GM18861 (cell line): ENCODE data around the gene CWC27.
"Not testable (repeated sequence)": the region's sequence is repeated elsewhere in the genome, so short reads cannot be mapped to it uniquely, and the experiment has no call there.

ENCODE experiments used
- ATAC-seq: cut with Tn5 transposase; IDR thresholded peaks from one replicate; pipeline ENCODE4 v1.9.1; 2021; ENCODE audit not compliant: unreplicated experiment

CWC27 gene

DNA sequence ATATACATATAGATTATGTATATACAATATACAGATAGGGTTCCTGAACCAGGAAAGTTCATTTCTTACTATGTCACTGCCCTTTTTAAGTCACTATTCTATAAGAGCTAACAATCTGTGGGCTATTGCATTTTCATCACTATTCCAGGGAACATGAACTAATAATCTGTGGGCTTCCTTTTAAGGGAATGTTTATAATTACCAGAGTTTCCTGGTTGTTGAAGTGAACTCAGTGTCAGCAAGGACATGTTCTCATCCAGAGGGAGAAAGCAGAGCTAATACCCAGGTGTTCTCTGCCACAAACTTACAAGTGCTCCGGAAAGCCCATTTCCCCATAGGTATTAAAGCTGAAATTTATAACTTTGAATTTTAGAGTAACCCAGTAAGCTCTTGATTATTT lies 69.6 kb downstream of the CWC27 start:
- ATAC-seq, result no peak

DNA sequence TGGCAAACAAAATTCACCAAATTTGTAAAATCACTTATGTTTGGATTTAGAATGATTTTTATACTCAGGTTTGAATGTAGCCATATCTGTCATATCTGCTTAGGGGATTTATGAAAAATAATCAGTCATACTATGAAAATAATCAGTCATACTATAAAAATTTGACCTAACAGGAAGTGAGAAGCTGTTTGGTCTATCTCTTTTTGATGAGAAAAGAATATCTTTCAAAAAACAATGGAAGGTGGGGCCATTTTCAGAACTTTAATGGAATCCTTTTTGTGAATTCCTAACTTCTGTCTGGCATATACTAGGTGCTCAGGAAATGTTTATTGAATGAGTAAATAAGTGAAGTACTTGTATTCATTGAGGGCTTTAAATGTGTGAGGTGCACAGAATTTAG lies 70.1 kb downstream of the CWC27 start:
- no peak for ATAC-seq

DNA sequence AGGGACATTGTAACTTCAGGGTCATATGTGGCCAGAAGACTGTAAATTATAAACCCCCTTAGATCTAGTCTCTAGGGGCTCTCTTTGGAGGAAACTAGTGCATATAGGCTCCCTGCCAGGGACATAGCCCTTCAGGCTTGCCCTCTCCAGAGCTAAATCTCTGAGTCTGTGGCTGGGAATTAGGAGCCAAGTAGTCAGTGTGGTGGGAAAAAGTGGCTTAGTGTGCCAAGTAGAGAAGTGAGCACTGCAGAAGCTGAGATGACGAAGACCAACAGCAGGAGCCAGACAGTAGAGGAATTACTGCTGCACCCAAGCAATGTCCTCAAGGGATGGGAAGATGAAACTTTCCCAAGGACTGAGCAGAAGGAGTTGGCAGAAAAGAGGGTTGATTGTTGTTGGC lies 71.2 kb downstream of the CWC27 start:
- ATAC-seq, result no peak

DNA sequence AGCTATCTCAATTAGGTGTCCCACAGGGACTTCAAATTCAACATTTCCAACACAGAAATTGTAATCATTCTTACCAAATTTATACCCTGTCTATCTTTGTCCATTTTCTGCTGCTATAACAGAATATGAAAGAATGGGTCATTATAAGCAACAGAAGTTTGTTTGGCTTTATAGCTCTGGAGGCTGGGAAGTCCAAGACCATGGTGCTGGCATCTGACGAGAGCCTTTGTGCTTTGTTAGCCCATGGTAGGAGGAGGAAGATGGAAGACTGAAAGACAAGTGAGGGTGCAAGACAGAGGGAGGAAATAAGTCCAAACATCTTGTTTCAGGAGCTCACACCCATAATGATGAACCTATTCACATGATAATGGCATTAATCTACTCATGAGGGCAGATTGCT lies 72.2 kb downstream of the CWC27 start:
- ATAC-seq, result no peak

DNA sequence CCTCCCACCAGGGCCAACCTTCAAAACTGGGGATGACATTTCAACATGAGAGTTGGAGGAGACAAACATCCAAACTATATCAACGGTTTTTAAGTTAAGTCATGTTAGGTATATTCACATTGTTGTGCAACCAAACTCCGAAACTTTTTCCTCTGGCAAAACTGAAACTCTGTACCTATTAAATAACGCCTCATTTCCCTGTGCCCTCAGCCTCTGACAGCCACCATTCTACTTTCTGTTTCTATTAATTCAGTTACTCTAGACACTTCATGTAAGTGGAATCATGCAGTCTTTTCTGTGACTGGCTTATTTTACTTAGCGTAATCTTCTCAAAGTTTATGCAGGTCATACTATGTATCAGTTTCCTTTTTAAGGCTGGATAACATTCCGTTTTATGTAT lies 85.0 kb downstream of the CWC27 start:
- no peak for ATAC-seq

DNA sequence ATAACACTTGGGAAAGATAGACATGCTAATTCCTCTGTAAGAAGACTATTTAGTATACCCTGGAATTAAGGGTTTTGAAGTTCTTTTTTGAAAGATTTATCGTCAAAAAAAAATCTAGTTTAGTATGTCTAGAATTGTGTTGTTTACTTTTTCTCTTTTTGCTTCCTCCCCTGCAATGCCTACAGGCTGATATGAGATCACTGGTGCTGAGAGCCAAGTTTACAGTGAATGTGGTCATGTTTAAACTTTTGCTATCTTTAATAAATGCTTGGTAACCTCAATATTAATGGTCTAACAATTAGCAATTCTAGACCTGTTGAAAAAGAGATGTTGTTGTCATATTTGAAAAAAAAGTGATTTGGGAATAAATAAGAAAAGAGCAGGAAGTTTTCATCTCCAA lies 86.1 kb downstream of the CWC27 start:
- no peak for ATAC-seq

DNA sequence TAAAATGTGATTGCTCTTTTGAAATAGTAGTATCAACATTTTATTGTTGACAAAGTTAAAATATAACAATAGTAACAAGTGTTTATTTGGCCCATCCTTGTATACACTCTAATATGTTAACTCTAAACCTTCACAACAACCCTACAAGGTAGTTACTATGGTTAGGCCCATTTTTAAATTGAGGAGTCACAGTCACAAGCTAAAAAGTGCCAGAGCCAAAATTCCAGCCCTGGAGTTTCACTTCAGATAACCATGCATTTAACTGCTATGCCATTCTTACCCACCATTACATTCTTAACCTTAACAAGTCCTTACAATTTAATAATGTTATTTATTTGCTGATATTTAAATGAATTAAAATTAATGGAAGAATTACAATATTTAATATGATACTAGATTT lies 91.2 kb downstream of the CWC27 start:
- ATAC-seq, result no peak

DNA sequence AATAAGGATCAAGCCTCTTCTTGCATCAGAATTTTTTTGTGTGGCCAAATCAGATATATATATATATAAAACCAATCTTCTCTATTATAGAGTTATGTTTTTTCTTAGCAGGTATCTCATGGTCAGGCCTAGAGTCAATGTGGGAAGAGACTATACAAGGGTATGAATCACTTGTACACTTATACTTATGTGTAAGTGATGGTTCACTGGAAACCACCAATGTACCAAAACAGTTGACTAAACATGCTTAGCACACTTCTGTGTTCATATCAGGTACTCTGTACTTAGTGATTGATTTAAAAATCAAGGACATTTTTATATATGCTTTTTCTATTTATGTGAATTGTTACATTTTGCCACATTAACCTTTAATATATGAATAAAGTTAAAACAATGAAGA lies 92.6 kb downstream of the CWC27 start:
- ATAC-seq, result no peak

DNA sequence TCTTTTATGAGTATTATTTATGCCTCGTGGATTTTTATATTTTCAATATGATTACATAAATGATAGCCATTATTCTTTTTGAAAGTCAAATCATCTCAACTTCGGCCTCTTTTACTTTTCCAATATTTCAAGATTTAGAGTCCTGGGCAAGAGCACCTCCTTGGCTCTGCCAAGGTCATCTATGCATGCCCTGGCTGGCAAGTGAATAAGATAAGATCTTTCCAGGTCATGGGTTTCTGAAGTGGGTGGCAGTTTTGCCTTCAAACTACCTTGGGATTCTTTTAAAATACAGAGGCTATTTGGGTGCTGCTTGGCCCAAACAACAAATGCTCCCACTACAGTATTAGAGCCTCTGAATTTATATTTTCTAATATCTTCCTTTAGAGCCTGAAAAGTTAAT lies 95.4 kb downstream of the CWC27 start:
- no peak for ATAC-seq

DNA sequence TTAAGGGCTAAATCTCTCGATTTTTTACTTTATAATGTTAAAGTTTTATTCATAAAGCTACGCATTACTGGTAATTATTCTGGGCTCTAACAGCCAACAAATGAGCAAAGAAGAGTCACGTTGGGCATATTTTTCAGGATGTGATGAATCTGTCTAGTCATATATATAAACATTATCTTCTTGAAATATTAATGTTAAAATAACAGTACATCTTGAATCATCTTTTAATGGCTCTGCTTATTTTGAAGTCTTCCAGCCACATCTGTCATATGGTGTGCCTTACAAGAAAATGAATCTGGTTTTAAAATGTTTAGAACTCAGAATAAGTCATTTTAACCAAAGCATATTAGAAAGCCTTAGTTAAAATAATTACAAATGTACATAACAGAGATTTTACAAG lies 96.9 kb downstream of the CWC27 start:
- ATAC-seq, result no peak

DNA sequence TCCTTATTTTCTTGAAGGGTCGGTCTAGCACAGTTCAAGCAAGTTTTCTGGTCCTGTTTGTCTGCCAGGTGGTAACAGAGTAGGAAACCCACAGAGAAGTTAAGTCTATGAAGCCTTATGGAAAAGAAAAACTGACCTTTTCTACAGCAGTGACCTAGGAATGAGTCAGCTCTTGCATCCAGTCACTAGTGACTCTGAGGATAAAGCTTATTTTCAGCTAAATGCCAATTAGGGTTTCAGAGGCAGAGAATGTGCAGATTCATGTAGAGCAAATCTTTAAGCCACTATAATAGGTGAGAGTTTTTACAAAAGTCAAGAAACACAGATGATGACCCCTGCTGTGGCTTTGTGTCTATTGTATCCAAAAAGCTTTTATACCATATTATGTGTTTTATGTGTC lies 100.7 kb downstream of the CWC27 start:
- ATAC-seq, result no peak

DNA sequence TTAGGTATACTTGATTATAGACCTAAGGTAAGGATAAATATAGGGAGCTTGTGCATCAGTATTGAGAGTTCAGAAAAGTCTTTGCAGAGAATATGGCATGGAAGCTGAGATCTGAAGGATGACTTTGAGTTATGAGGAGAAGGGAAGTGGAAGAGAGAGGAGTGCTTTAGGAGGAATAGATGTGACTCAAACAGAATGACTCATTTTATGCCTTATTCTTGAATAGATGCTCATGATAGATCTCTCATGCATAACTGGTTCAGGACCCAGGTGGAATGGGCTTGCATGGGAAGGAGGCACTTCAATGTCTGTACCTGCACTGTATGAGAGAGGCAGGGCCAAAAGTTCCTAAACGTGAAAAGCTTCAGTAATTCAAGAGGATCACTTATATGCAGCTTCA lies 103.3 kb downstream of the CWC27 start:
- ATAC-seq, result no peak

DNA sequence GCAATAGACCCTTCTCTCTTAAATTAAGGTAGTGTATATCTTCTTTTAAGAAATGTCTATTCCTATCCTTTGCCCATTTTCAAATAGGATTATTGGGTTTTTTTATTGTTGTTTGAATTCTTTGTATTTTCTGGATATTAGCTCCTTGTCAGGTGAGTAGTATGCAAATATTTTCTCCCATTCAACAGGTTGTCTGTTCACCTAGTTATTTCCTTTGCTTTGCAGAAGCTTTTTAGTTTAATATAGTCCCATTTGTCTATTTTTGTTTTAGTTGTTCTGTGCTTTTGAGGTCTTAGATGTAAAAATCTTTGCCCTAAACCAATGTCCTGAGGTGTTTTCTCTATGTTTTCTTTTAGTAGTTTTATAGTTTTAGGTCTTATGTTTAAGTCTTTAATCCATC lies 104.7 kb downstream of the CWC27 start:
- no peak for ATAC-seq

DNA sequence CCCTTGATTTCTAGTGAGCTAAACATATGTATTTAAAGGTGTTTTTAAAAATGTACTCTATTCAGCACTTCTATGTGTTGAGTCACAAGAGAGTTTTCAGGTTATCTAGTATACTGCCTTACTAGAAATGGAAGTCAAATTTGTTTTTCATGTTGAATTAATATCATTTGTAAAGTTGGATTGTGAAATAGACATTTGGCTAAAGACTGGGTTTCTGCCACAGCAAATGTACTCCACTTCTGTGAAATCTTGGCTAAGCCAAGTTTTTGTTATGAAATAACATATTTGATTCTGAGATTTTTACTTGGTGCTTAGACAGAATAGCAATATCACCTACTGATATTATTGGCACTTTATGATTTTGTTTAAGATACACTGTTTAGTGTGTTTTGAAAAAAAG lies 106.0 kb downstream of the CWC27 start:
- no peak for ATAC-seq

DNA sequence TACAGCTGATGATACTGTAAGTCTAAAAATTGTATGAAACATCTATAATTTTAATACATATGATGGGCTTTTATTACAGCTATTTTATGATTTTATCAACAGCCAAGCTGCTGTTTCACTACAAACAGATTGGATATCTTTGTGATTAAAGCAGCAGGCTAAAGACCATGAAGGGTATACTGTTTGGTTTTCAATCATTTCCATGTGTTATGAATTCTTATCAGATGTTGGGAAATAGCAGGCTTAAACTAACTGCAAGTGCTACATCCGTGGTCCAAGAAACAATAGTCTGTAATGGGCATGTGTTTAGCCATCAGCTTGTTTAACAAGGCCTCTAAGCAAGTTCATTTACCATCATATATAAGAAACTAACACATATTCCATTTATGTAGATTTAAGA lies 107.5 kb downstream of the CWC27 start:
- no peak for ATAC-seq

DNA sequence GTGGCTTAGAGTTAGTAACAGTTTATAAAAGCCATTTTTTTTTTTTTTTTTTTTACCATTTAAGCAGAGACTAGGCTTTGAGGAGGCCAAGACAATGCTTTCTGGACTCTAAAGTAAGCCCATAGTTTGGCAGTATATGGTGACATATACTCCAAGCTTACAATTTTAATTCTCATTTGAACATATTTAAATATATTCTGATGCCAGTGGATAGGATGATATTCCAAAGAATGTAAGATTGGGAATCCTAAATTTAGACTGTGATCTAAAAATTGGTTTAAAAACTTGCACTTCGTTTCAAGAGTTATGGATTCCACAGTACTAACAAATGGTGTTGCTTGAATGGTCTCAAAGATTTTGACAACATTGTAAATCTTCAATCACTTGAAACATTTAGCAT lies 112.1 kb downstream of the CWC27 start:
- ATAC-seq, result no peak

DNA sequence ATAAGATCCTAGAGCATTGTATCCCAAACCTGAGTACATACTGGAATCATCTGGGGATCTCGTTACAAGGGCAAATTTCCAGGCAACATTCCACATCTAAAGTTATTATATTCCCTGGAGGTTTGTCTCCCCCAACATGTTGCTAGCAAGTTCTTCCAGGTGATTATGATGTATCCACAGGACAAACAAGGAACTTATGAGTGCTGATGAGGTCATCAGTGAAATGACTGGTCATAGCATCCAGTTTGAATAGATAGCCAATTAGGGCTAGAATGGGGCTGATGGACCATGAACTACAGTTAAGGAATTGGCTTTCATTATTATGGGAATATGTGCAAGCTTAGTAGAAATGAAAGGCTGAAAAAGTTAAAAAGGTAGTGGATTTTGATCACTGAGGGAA lies 115.2 kb downstream of the CWC27 start:
- ATAC-seq, result no peak

DNA sequence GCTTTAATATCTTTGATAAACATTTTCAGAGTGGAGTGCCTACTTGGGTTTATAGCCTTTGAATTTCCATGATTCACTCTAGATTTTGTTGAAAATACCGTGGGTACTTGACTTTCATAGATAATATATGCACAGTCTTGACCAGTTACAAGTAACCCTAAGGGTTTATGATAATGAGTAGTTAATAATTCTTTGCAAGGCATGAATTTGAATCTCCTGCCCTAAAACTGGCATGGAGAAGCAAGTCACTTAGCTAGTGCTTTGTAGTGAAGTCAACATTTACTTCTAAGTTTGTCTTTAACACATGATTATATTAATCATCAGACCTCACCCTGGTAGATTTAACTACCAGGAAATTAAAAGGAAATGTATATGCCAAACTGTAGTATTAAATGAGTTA lies 115.8 kb downstream of the CWC27 start:
- no peak for ATAC-seq

DNA sequence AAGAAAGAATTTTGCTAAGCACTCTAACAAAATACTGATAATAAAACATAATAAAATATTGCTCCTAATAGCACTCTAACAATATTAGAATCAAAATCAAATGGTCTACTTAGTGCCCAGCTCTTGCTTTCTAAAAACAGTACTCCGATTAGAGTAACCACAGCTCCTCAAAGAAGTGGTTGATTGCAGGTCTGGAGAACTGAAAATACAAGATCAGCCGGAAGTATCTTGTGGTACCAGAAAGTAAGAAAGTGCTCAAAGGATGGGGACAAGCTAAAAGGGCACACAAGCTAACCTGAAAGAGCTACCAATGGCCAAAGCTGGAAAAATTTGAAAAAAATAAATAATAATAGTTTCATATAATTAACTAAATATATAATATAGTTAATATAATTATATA lies 119.2 kb downstream of the CWC27 start:
- ATAC-seq, result no peak

DNA sequence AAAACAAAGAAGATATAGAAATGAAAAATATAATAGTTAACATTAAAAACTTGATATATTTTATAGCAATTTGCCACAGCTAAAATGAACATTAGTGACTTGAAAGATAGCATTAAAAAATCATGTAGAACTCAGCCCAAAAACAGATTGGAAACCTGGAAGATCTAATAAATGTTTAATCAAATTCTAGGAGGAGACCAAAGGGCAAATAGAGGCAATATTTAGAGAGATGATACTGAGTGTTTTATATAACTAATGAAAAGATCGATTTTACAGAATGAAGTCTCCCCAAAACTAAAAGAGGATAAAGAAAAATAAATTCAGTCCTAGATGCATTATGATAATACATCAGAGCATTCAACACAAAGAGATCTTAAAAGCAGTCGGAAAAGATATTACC lies 127.0 kb downstream of the CWC27 start:
- ATAC-seq, result no peak

DNA sequence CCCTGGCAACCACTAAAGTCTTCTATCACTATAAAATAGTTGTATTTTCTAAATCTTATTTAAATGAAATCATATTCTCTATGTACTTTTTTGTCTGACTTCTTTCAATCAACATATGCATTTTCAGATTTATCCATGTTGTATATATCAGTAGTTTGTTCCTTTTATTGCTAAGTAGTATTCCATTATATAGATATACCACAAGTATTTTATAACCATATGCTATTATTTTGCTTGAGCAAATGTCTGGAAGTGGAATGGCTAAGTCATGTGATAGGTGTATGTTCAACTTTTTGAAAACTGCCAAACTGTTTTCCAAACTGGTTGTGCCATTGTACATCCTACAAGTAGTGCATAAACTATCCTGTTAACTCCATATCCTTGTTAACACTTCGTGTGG lies 131.1 kb downstream of the CWC27 start:
- ATAC-seq, result no peak

DNA sequence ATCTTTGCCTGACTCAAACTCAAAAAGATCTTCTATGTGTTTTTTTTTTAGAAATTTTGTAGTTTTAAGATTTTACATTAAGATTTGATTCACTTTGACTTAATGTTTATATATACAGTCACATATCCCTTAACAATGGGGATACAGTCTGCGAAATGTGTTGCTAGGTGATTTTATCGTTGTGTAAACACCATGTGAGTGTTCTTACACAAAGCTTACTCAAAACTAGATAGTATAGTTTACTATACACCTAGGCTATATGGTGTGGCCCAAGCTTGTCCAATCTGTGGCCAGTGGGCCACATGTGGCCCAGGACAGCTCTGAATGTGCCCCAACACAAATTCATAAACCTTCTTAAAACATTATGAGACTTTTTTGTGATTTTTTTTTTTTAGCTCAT lies 131.9 kb downstream of the CWC27 start:
- ATAC-seq, result no peak

DNA sequence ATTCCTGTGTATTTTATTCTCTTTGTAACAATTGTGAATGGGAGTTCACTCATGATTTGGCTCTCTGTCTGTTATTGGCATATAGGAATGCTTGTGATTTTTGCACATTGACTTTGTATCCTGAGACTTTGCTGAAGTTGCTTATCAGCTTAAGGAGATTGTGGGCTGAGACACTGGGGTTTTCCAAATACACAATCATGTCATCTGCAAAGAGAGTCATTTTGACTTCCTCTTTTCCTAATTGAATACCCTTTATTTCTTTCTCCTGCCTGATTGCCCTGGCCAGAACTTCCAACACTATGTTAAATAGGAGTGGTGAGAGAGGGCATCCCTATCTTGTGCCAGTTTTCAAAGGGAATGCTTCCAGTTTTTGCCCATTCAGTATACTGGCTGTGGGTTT lies 138.7 kb downstream of the CWC27 start:
- ATAC-seq, result not testable (repeated sequence)

DNA sequence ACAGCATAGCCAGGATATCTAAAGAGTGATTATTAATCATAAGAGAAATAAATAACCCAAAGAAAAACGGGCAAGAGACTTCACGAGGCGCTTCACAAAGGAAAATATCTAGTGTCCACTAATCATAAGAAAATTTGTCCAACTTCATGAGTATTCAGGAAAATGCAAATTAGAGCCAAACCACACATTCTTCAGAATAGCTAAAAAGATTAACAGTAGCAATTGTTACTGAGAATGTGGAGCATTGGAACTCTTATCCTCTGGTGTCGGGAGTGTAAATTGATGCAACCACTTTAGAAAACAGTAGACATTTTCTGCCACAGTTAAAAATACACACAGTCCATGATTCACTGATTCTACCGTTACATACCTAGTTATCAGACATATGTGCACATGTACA lies 145.7 kb downstream of the CWC27 start:
- no peak for ATAC-seq
